Calu3 (cell line): ENCODE results near the gene GSTK1. TPM values are rescaled to one million over a fixed set of nuclear protein-coding genes. Genes with fewer than 3 reads are reported as not detected.

Source experiments
- BruUV-seq: library from RNA; stranded (reverse); fragments of 400-500 nt; replicated peaks from 2 replicates; lab custom pipeline; 2021; lab: Mats Ljungman, UMichigan
- CTCF ChIA-PET: fragments of 300-600 bp; sonication (Branson Sonifier 250); formaldehyde crosslinking; loops from one replicate; lab custom pipeline; 2022; ENCODE audit warnings: antibody characterized with exemption; lab: Charles Lee
- DNase-seq: peaks from one replicate; pipeline ENCODE4 v3.0.0; 2022
- H3K27ac Mint-ChIP-seq: one replicate; pipeline ENCODE4 v1.8.0; 2022; ENCODE audit warnings: mixed read lengths; ENCODE audit not compliant: unreplicated experiment
- H3K27me3 Mint-ChIP-seq: one replicate; pipeline ENCODE4 v1.8.0; 2022; ENCODE audit warnings: mixed read lengths; ENCODE audit not compliant: unreplicated experiment
- H3K36me3 Mint-ChIP-seq: one replicate; pipeline ENCODE4 v1.8.0; 2022; ENCODE audit warnings: mild to moderate bottlenecking, moderate library complexity, mixed read lengths; ENCODE audit not compliant: insufficient read depth, unreplicated experiment
- H3K4me1 Mint-ChIP-seq: one replicate; pipeline ENCODE4 v1.8.0; 2022; ENCODE audit warnings: mild to moderate bottlenecking, low read depth, mixed read lengths; ENCODE audit not compliant: unreplicated experiment
- H3K4me3 Mint-ChIP-seq: one replicate; pipeline ENCODE4 v1.8.0; 2022; ENCODE audit warnings: mild to moderate bottlenecking, low read depth, moderate library complexity, mixed read lengths; ENCODE audit not compliant: unreplicated experiment
- H3K9me3 Mint-ChIP-seq: one replicate; pipeline ENCODE4 v1.8.0; 2022; ENCODE audit warnings: low read depth, mixed read lengths; ENCODE audit not compliant: unreplicated experiment
- intact Hi-C: fragments of 100-400 bp; cut with micrococcal nuclease; formaldehyde crosslinking; loops from one replicate; pipeline ENCODE4 v1.10.0; 2022; ENCODE audit not compliant: unreplicated experiment
- total RNA-seq: library from RNA; stranded (reverse); gene quantifications from 2 replicates; pipeline ENCODE4 v1.2.3, GENCODE V29; 2022
- TF ChIP-seq, protein P1 (sequence below): fragments of 200-600 bp; IDR thresholded peaks from one replicate; pipeline ENCODE4 v1.8.0; 2022; ENCODE audit warnings: antibody characterized with exemption; ENCODE audit not compliant: unreplicated experiment

The GSTK1 gene
- total RNA-seq, 1 experiment from 2014 or later: 109 TPM

- Mint-ChIP-seq H3K4me3 (no peak overlapping the region), H3K9me3 (no peaks in the 10 kb centered on the region), H3K27me3 (no peaks in the 10 kb centered on the region), H3K36me3 (no peaks in the 10 kb centered on the region), H3K27ac (no peak overlapping the region), H3K4me1 (peaks cover 28% of the 10 kb centered on the region)
- CTCF ChIA-PET: no interaction called here
- TF ChIP-seq, protein P1, sequence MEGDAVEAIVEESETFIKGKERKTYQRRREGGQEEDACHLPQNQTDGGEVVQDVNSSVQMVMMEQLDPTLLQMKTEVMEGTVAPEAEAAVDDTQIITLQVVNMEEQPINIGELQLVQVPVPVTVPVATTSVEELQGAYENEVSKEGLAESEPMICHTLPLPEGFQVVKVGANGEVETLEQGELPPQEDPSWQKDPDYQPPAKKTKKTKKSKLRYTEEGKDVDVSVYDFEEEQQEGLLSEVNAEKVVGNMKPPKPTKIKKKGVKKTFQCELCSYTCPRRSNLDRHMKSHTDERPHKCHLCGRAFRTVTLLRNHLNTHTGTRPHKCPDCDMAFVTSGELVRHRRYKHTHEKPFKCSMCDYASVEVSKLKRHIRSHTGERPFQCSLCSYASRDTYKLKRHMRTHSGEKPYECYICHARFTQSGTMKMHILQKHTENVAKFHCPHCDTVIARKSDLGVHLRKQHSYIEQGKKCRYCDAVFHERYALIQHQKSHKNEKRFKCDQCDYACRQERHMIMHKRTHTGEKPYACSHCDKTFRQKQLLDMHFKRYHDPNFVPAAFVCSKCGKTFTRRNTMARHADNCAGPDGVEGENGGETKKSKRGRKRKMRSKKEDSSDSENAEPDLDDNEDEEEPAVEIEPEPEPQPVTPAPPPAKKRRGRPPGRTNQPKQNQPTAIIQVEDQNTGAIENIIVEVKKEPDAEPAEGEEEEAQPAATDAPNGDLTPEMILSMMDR: no peak
- no TSS peak for BruUV-seq
- no peak for DNase-seq
- intact Hi-C loops: no loop called here
These were observed 55.4 kb downstream of the GSTK1 start for GRCh38 chr7:143318661-143319060.

Other genes with a start within 250 kb of the GSTK1 start
- not detected in 2 replicates for gene OR9A2, start 236.3 kb upstream of the GSTK1 start, total RNA-seq
- gene OR6V1, start 211.1 kb upstream of the GSTK1 start, total RNA-seq: not detected in 2 replicates
- gene PIP, start 131.4 kb upstream of the GSTK1 start, total RNA-seq: not detected in 2 replicates
- gene TAS2R39, start 80.0 kb upstream of the GSTK1 start, total RNA-seq: not detected in 2 replicates
- gene TAS2R40, start 41.4 kb upstream of the GSTK1 start, total RNA-seq: not detected in 2 replicates
- 48.4 and 49.3 TPM in 2 replicates for gene TMEM139, start 21.5 kb downstream of the GSTK1 start, total RNA-seq
- gene CASP2, start 24.9 kb downstream of the GSTK1 start, total RNA-seq: 51.3 and 53.8 TPM in 2 replicates
- gene CLCN1, start 52.7 kb downstream of the GSTK1 start, total RNA-seq: 0.34 and 0.61 TPM in 2 replicates
- gene FAM131B, start 99.3 kb downstream of the GSTK1 start, total RNA-seq: 0.19 and 1.2 TPM in 2 replicates
- gene ZYX, start 117.9 kb downstream of the GSTK1 start, total RNA-seq: 114 and 119 TPM in 2 replicates
- 21.6 and 23.6 TPM in 2 replicates for gene EPHA1, start 145.4 kb downstream of the GSTK1 start, total RNA-seq
- not detected in 2 replicates for gene TAS2R60, start 180.0 kb downstream of the GSTK1 start, total RNA-seq
- gene TAS2R41, start 214.4 kb downstream of the GSTK1 start, total RNA-seq: not detected in 2 replicates